ENCODE measurements around the gene OR12D1.

OR12D1 gene

DNA sequence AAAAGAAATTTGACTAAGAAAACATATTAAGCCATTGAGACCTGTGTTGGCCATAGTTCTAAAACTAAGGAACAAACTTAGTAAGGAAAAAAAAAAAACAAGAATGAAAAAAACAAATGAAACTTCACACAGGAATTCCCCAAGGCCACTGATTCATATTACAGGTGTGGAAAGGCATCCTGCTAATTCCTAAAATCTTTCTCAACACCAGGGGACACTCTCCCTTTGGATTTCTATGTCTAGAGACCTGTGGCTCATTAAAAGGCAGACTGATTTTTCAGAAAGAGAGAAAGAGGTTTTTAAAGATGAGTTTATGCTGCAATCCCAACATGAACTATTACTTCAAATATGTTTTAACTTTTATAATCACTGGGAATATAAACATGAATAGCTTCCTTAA, at the start of gene OR12D1:
OR12D1 (plus strand) TSS at position 341 of the 400 bp plus-strand sequence.
- no peak for TF ChIP-seq FOXM1 (IDR thresholded peaks at IDR 0.05; ENCODE audit: borderline replicate concordance, low read depth)
- no peak for TF ChIP-seq TEAD4 (IDR thresholded peaks at IDR 0.05)
- no peak for TF ChIP-seq RAD21 (IDR thresholded peaks at IDR 0.05; ENCODE audit: low read depth)
- TF ChIP-seq YY1 (IDR thresholded peaks at IDR 0.05; ENCODE audit: low read depth): no peak
- no peak for TF ChIP-seq CEBPB (IDR thresholded peaks at IDR 0.05)
- no peak for TF ChIP-seq EP300 (IDR thresholded peaks at IDR 0.05; ENCODE audit: borderline replicate concordance)
- no peak for TF ChIP-seq NFIC (IDR thresholded peaks at IDR 0.05)

DNA sequence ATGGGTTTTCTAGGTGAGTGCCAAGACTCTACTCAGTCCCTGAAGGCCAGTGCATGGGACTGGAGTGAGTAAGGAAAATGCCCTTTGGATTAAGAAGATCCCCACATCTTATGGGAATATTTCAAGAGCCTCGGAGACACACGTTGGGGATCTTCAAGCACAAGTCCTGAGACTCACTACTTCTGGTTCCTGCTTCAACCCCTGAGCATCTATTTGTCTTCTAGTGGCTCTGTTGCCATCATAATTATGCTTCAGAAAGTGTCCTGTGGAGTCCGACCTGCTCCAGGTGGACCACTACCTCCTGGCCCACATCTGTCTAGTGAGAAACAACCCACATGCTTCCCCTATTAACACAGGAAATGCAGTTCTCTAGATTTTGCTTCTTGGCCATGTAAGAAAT, 46.0 kb upstream of the OR12D1 start, which contains the start of gene OR5V1:
OR5V1 (minus strand) TSS at position 101 of the 400 bp plus-strand sequence. CDS start 12,670 bp downstream, outside the sequence.
- TF ChIP-seq CEBPB (IDR thresholded peaks at IDR 0.05) (no peak), EP300 (IDR thresholded peaks at IDR 0.05; ENCODE audit: borderline replicate concordance) (no peak), TCF12 (IDR thresholded peaks at IDR 0.05; ENCODE audit: low read depth) (no peak), TAF1 (IDR thresholded peaks at IDR 0.05; ENCODE audit: low read depth) (no peak), EGR1 (IDR thresholded peaks at IDR 0.05) (no peak), FOXM1 (IDR thresholded peaks at IDR 0.05; ENCODE audit: borderline replicate concordance, low read depth) (no peak), CREB1 (IDR thresholded peaks at IDR 0.05; ENCODE audit: low read depth) (no peak), NFIC (IDR thresholded peaks at IDR 0.05) (no peak), ZBTB7A (IDR thresholded peaks at IDR 0.05; ENCODE audit: low read depth) (no peak), YY1 (IDR thresholded peaks at IDR 0.05; ENCODE audit: low read depth) (no peak), TEAD4 (IDR thresholded peaks at IDR 0.05) (no peak)
- TF ChIP-seq, protein P1, sequence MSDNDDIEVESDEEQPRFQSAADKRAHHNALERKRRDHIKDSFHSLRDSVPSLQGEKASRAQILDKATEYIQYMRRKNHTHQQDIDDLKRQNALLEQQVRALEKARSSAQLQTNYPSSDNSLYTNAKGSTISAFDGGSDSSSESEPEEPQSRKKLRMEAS (IDR thresholded peaks at IDR 0.05): no peak
- TF ChIP-seq, protein P2, sequence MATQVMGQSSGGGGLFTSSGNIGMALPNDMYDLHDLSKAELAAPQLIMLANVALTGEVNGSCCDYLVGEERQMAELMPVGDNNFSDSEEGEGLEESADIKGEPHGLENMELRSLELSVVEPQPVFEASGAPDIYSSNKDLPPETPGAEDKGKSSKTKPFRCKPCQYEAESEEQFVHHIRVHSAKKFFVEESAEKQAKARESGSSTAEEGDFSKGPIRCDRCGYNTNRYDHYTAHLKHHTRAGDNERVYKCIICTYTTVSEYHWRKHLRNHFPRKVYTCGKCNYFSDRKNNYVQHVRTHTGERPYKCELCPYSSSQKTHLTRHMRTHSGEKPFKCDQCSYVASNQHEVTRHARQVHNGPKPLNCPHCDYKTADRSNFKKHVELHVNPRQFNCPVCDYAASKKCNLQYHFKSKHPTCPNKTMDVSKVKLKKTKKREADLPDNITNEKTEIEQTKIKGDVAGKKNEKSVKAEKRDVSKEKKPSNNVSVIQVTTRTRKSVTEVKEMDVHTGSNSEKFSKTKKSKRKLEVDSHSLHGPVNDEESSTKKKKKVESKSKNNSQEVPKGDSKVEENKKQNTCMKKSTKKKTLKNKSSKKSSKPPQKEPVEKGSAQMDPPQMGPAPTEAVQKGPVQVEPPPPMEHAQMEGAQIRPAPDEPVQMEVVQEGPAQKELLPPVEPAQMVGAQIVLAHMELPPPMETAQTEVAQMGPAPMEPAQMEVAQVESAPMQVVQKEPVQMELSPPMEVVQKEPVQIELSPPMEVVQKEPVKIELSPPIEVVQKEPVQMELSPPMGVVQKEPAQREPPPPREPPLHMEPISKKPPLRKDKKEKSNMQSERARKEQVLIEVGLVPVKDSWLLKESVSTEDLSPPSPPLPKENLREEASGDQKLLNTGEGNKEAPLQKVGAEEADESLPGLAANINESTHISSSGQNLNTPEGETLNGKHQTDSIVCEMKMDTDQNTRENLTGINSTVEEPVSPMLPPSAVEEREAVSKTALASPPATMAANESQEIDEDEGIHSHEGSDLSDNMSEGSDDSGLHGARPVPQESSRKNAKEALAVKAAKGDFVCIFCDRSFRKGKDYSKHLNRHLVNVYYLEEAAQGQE (IDR thresholded peaks at IDR 0.05; ENCODE audit: low read depth): no peak

DNA sequence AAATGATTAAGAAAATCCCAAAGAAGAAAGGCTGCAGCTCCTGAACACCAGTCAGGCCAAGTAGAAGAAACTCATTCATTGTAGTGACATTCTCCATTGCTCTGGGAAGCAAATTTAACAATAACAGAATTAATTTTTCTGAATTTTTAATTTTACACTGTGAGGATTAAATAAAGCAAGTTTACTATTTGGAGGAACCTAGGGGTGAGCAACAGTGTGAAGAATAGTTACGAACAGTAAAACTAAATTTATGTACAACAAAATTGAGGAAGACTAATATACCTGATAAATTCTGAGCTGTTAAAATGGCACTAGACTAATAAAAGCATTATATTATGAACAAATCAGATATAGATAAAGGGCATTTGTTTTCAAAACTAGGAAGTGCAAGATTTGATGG, 39.5 kb upstream of the OR12D1 start, which contains the start of gene OR12D3:
OR12D3 (minus strand) TSS at position 101 of the 400 bp plus-strand sequence; CDS start at position 97, 4 bp downstream.
- TF ChIP-seq NFIC (IDR thresholded peaks at IDR 0.05): no peak
- no peak for TF ChIP-seq CREB1 (IDR thresholded peaks at IDR 0.05; ENCODE audit: low read depth)
- no peak for TF ChIP-seq FOXM1 (IDR thresholded peaks at IDR 0.05; ENCODE audit: borderline replicate concordance, low read depth)
- TF ChIP-seq ZBTB7A (IDR thresholded peaks at IDR 0.05; ENCODE audit: low read depth): no peak
- no peak for TF ChIP-seq YY1 (IDR thresholded peaks at IDR 0.05; ENCODE audit: low read depth)
- TF ChIP-seq, protein P2 (IDR thresholded peaks at IDR 0.05; ENCODE audit: low read depth): no peak
- TF ChIP-seq CEBPB (IDR thresholded peaks at IDR 0.05): no peak
- TF ChIP-seq RAD21 (IDR thresholded peaks at IDR 0.05; ENCODE audit: low read depth): no peak
- no peak for TF ChIP-seq EGR1 (IDR thresholded peaks at IDR 0.05)

DNA sequence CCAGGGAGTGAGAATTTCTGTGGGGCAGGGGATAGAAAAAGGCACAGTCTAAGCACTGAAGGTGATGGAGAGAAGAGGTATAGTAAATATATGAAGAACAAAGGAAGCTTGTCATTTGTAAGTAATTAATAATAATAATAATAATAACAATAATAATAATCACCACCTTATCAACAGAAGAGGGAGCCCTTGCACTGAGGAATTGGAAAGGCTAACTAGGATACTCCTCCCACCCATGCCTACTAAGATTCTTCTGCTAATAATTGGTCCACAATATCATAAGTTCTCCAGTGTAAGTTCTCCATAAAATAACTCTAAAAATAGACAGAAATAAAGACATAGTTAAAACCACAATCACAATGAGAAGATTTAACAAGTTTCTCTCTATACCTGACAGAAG, 38.7 kb upstream of the OR12D1 start:
- TF ChIP-seq FOXM1 (IDR thresholded peaks at IDR 0.05; ENCODE audit: borderline replicate concordance, low read depth): no peak
- TF ChIP-seq, protein P1 (IDR thresholded peaks at IDR 0.05): no peak
- TF ChIP-seq RAD21 (IDR thresholded peaks at IDR 0.05; ENCODE audit: low read depth): peak; percentile 38; the same call in 1 of the 2 replicates

DNA sequence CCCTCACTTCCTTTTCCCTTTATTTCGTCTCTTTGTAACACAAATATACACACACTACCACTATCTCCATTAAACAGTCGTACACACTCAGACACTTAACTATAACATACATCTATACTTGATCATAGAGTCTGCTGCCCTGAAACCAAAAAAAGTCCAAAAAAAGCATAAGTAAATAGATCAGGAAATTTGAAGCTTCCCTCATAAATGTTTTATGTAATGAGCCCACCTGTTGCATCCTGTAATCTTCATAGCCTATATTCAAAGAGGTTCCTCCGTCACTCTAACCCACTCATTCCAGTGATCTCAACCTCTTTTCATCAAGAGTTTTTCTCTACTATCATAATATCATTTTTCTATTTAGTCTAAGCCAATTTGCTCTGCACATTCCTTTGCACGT, 26.2 kb upstream of the OR12D1 start:
- TF ChIP-seq, protein P1 (IDR thresholded peaks at IDR 0.05): no peak
- no peak for TF ChIP-seq CREB1 (IDR thresholded peaks at IDR 0.05; ENCODE audit: low read depth)
- no peak for TF ChIP-seq ZBTB7A (IDR thresholded peaks at IDR 0.05; ENCODE audit: low read depth)
- no peak for TF ChIP-seq YY1 (IDR thresholded peaks at IDR 0.05; ENCODE audit: low read depth)
- TF ChIP-seq RAD21 (IDR thresholded peaks at IDR 0.05; ENCODE audit: low read depth): no peak
- no peak for TF ChIP-seq TEAD4 (IDR thresholded peaks at IDR 0.05)
- TF ChIP-seq EP300 (IDR thresholded peaks at IDR 0.05; ENCODE audit: borderline replicate concordance): no peak
- TF ChIP-seq EGR1 (IDR thresholded peaks at IDR 0.05): no peak
- TF ChIP-seq TAF1 (IDR thresholded peaks at IDR 0.05; ENCODE audit: low read depth): no peak
- TF ChIP-seq, protein P2 (IDR thresholded peaks at IDR 0.05; ENCODE audit: low read depth): no peak
- no peak for TF ChIP-seq FOXM1 (IDR thresholded peaks at IDR 0.05; ENCODE audit: borderline replicate concordance, low read depth)
- TF ChIP-seq, protein P3, sequence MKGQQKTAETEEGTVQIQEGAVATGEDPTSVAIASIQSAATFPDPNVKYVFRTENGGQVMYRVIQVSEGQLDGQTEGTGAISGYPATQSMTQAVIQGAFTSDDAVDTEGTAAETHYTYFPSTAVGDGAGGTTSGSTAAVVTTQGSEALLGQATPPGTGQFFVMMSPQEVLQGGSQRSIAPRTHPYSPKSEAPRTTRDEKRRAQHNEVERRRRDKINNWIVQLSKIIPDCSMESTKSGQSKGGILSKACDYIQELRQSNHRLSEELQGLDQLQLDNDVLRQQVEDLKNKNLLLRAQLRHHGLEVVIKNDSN (IDR thresholded peaks at IDR 0.05): no peak
- TF ChIP-seq TCF12 (IDR thresholded peaks at IDR 0.05; ENCODE audit: low read depth): no peak
- no peak for TF ChIP-seq CEBPB (IDR thresholded peaks at IDR 0.05)
- no peak for TF ChIP-seq NFIC (IDR thresholded peaks at IDR 0.05)

Data from Ishikawa (cell line).